Astrocyte of the cerebellum (primary cell): Measurements from ENCODE around the gene ACOT8.

Source experiments
- DNase-seq: peaks from one replicate; pipeline ENCODE4 v3.0.0-alpha.2; 2011; ENCODE audit warnings: low read depth
- H3K4me3 ChIP-seq: 2 replicates; pipeline ENCODE4 v1.5.1; 2011; ENCODE audit warnings: mild to moderate bottlenecking, low read depth, low read length, moderate library complexity
- in situ Hi-C: cut with HindIII; loops from 2 replicates; pipeline ENCODE4 v1.10.0; 2017; ENCODE audit warnings: low sequenced_read_pairs
- TF ChIP-seq, protein P1 (sequence below): IDR thresholded peaks from 2 replicates; pipeline ENCODE4 v1.5.1; 2012; ENCODE audit warnings: low read length, low read depth, moderate library complexity, mild to moderate bottlenecking; ENCODE audit errors: missing control alignments

ACOT8 gene

DNA sequence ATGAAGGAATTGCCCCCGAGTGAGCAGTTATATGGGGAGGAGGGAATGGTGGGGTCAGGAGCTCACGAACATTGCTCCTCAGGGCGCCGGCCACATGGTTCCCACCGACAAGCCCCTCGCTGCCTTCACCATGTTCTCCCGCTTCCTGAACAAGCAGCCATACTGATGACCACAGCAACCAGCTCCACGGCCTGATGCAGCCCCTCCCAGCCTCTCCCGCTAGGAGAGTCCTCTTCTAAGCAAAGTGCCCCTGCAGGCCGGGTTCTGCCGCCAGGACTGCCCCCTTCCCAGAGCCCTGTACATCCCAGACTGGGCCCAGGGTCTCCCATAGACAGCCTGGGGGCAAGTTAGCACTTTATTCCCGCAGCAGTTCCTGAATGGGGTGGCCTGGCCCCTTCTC is 41.1 kb upstream of the ACOT8 start:
- TF ChIP-seq, protein P1, sequence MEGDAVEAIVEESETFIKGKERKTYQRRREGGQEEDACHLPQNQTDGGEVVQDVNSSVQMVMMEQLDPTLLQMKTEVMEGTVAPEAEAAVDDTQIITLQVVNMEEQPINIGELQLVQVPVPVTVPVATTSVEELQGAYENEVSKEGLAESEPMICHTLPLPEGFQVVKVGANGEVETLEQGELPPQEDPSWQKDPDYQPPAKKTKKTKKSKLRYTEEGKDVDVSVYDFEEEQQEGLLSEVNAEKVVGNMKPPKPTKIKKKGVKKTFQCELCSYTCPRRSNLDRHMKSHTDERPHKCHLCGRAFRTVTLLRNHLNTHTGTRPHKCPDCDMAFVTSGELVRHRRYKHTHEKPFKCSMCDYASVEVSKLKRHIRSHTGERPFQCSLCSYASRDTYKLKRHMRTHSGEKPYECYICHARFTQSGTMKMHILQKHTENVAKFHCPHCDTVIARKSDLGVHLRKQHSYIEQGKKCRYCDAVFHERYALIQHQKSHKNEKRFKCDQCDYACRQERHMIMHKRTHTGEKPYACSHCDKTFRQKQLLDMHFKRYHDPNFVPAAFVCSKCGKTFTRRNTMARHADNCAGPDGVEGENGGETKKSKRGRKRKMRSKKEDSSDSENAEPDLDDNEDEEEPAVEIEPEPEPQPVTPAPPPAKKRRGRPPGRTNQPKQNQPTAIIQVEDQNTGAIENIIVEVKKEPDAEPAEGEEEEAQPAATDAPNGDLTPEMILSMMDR = no peak
- in situ Hi-C loops = no loop called here
- H3K4me3 ChIP-seq = no peak overlapping the region
- DNase-seq = no peak

DNA sequence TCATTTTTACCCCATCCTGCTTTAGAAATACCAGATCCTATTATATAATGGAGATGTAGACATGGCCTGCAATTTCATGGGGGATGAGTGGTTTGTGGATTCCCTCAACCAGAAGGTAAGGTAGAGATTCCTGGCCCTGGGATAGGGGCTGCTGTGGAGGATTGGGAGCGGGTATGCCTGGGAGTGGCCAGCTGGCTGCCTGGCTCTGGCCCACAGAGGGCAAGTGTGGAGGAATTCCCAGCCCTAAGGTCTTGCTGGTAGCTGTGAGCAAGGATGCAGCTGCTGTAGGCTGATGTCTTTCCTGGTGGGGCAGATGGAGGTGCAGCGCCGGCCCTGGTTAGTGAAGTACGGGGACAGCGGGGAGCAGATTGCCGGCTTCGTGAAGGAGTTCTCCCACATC is 40.5 kb upstream of the ACOT8 start:
- TF ChIP-seq, protein P1 = no peak
- in situ Hi-C loops = no loop called here
- DNase-seq = no peak
- H3K4me3 ChIP-seq = no peak overlapping the region

DNA sequence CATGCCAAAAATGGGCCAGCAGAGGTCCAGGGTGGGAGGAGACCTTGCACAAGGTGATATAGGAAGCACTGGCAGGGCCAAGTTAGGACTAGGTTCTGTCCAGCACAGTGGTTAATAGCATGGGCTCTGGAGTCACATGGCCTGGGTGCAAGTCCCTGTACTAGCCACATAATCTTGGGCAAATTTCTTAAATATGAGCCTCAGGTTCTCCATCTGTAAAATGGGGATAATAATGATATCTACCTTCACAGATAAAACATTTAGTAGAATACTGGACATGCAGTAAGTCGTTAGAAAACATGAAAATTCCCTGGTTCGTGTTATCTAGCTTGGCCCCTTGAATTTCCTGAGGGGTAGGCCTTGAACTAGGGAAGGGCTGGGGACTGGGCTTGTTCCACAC is 40.1 kb upstream of the ACOT8 start:
- no peak overlapping the region for H3K4me3 ChIP-seq
- DNase-seq = no peak
- TF ChIP-seq, protein P1 = no peak
- in situ Hi-C loops = no loop called here

DNA sequence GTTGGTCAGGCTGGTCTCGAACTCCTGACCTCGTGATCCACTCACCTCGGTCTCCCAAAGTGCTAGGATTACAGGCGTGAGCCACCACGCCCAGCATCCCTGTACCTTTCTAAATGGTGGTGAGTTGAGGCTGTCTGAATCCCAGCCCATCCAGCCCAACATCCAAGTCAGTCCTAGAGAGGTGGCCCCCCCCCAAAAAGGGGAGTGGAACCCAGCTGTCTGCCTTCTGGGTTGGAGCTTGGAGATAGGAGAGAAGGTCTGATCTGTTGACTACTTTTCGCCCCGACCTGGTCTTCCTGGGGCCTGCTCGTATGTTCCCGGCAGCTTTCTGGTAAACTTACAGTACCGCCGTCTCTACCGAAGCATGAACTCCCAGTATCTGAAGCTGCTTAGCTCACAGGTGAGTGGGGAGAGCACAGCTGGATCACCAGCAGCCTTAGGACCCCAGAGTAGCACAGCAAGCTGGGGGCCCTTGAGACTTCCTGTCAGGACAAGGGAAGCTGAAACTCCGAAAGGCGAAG is 39.5 kb upstream of the ACOT8 start:
- no peak overlapping the region for H3K4me3 ChIP-seq
- in situ Hi-C loops = no loop called here
- TF ChIP-seq, protein P1 = no peak
- DNase-seq = no peak

DNA sequence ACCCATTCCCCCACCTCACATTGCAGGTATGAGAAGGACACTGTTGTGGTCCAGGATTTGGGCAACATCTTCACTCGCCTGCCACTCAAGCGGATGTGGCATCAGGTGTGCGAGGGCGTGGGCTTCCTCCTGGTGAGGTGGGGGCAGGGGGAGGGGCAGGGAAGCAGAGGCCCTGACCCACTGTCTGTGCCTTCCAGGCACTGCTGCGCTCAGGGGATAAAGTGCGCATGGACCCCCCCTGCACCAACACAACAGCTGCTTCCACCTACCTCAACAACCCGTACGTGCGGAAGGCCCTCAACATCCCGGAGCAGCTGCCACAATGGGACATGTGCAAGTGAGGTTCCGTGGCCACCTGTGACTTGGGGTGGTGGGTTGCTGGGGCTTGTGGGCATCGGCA is 37.6 kb upstream of the ACOT8 start:
- in situ Hi-C loops = no loop called here
- H3K4me3 ChIP-seq = no peak overlapping the region
- DNase-seq = no peak
- TF ChIP-seq, protein P1 = no peak

DNA sequence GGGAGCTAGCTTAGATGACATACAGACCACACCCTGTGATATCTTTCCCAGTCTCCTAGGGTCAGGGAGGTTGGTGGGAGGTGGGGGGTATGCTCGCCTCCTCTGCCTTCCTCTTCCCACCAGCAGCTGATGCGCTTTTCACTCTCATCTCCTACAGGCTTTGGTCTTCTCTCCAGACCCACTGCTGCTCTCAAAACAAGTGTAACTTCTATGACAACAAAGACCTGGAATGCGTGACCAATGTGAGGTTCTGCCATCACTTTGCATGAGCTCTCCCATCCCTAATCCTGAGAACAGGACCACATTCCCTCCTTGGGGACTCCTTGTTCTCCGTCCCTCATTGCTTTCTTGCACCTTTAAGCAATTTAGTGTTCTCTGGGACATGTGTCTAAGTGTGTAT is 36.6 kb upstream of the ACOT8 start:
- no peak overlapping the region for H3K4me3 ChIP-seq
- peak; percentile 31 for DNase-seq
- in situ Hi-C loops = no loop called here
- TF ChIP-seq, protein P1 = no peak
